RPMI8226 (cell line): ENCODE measurements around the gene DCAF8.
"Not testable (repeated sequence)": the region's sequence is repeated elsewhere in the genome, so short reads cannot be mapped to it uniquely, and the experiment has no call there.

Experiments used
- DNase-seq: peaks from one replicate; pipeline ENCODE4 v3.0.0-alpha.2; 2015

Gene DCAF8

DNA sequence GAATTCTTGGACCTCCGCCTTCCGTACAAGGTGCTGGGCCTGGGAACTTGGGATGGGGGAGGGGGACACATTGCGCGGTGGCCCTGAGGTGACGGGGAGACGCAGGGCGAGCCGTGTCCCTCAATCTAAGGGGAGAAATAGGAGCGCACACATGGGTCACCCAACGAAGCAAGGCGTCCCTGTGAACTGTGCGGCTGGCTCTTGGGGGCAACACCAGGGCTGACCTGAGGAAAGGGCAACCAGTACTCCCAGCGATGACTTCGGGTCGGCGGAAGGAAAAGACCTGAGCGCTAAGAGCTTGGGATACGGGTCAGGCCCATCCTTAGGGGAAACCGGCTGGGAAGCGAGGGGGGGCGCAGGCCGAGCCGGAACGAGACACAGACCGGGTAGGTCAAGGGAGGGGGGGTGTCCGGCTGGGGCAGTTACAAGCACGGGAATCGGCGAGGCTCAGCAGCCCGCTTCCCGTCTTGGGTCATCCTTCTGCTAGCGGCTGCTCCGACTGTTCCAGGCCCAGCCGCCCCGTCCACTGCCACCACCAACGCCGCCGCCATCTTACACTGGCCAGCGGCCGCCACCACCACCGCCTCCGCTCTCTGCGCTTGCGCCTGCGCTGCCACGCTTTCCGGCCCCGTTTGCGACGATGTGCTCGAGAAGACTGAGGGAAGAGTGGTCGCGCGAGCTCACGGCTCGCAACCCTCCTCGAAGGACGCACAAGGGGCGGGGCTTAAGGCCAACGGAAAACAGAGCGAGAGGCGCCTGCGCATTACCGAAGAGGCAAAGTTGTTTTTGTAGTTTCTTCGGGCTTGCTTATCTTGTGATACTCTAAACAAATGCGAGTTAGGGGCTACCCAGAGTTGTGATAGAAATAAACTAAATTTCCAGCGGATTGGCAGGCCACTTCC, at the start of gene DCAF8:
Gene DCAF8, minus strand, starts transcription at position 657 of the 902 bp plus-strand sequence. CDS start 18,541 bp downstream, outside the sequence.
- DNase-seq = peak; percentile 100

DNA sequence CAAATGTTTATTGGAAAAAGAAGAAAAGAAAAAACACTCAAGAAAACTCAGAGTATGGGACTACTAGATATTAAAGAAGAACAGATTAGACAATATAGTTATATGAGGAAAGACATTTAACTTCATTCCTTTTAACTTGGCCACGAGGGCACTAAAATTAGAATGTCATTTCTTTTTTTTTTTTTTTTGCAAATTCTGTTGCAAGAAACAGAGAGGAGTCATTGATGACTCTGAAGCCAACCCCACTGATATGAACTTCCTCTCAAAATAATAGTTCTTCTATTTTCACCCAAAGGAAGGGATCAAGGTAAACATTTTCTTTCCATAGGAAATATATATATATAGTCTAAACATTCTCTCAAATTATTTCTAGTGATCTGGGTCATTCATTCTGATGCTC, 47.2 kb upstream of the DCAF8 start:
- DNase-seq = no peak

DNA sequence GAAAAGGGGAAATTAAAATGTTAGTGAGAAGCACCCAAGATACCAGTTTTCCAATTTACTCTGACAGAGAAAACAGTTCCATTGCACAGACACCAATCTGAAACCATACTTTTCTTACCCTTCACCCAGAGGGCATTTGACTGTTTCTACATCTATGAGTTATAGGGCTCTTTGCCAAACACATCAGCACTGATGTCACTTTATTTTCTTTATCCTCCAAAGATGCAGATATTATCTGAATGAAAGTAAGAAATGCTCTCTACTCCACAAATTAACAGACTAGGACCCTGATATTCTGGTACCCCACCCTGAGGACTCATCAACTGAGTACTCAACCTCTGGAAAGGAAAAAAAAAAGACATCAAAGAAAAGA, 46.8 kb upstream of the DCAF8 start:
- DNase-seq = no peak

DNA sequence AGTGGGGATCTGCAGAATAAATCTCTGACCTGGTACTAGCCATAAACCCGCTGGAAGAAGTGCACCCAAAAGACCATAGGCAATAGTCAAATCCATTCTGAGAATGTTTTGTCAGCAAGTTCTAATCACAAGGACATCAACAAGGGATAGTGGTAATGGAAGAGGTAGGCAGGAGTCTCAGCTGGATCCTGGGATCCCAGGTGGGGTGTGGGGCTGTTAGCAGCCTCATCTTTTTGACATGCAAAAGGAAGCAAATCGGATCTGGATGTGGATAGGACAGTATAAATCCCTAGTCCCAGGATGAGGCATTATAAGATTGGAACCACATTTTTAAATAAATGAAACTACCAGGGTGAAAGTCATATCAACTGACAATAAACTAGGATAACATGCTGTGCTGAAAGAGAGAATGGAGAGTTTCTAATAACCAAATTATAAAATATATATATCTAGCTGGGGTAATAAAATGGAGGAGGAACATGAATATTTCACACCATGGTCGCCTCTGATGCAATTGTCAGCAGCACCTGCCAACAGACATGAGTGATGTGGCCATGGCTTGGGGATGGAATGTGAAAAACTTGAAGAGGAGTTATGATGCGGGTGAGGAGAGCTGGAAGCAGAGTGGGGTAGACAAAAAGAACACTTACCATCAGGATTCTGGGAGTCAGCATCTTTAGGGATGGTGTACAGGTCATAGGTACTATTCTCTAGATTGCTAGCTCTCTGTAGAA, 46.3 kb upstream of the DCAF8 start:
- no peak for DNase-seq

DNA sequence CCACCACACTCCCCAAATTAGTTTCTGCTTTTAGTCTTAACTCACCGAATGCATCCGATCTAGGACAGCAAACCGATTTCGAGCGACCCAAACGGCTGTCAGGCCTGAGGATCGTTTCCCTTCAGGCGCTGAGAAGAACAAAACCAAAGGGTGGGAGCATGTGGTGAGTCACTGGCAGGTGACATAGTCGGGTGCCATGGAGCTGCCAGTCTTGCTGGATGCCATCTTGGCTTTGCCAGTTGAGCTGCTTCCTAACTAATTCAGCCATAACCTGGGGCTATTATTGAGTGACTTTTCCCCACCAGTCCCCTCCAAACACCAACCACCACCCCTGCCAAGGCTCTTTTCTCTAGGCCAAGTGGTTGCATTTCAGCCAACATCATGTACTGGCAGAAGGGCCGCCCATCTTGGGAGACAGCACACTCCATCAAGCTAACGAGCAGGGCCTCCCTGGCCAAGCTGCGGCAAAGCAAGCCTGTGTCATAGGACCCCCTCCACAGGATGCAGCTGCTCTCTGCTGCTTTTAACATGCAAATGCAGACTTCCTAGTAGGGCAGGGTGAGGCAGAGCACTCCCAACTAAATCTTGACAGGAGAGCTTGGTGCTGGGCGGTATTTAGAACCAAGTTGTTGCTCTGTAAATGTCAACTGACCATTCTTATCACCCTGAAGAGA, 44.9 kb upstream of the DCAF8 start:
- no peak for DNase-seq

DNA sequence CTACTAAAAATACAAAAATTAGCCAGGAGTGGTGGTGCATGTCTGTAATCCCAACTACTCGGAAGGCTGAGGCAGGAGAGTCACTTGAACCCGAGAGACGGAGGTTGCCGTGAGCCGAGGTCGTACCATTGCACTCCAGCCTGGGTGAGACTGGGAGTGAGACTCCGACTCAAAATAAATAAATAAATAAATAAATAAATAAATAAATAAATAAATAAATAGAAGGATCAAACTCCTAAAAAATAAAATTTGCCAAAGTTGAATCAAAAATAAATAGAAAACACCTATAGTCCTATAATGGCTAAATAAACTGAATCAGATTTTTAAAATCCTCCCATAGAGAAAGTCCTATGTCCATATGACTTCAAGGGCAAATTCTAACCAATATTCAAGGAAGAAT, 37.8 kb upstream of the DCAF8 start:
- no peak for DNase-seq

DNA sequence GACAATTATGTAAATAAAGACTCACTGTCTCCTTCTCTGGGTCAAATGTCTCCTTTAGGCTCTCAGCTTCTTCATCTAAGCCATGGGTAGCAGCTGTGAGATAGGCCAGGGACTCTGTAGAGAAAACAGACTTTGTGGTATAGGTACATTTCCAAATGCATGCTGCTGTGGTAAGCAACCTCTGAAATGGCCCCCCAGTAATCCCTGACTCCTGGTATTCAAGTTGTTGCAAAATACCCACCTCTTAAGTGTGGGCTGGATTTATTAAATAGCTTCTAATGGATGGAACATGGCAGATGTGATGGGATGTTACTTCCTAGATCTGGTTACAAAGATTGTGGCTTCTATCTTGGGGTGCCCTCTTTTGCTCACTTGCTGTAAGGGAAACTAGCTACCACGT, 33.7 kb upstream of the DCAF8 start:
- no peak for DNase-seq

DNA sequence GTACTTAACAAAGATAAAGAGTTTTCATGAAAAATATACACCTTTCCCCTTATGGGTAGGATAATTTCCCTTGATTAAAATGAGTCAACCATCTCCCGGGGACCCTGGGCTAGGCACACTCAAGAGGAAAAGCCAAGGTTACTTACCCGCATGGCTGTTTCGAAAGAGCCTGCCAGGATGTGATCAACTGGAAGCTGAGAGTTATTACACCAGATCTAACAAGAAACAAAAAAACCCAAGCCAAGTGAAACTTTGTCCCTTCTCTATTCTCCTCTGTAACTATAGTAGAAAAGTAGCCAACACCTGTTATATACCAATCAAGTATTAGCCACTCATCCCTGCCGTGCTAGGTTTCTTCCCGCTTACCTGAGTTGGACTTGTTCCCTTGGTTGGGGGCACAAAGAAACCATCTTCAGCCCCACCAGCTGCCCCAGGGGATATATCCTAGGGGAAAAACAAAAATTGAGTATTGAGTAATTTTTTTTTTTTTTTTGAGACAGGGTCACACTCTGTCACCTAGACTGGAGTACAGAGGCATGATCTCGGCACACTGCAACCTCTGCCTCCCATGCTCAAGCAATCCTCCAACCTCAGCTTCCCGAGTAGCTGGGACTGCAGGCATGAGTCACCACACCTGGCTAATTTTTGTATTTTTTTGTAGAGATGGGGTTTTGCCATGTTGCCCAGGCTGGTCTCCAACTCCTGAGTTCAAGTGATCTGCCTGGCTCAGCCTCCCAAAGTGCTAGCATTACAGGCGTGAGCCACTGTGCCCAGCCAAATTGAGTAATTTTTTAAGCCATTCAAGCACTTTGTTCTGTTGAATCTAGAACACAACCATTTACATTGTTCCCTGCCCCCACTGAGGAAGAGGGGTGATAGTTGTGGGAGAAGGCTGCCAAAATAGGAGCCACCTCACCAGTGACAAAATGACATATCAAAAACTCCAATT, 30.9 kb upstream of the DCAF8 start:
- DNase-seq = no peak

DNA sequence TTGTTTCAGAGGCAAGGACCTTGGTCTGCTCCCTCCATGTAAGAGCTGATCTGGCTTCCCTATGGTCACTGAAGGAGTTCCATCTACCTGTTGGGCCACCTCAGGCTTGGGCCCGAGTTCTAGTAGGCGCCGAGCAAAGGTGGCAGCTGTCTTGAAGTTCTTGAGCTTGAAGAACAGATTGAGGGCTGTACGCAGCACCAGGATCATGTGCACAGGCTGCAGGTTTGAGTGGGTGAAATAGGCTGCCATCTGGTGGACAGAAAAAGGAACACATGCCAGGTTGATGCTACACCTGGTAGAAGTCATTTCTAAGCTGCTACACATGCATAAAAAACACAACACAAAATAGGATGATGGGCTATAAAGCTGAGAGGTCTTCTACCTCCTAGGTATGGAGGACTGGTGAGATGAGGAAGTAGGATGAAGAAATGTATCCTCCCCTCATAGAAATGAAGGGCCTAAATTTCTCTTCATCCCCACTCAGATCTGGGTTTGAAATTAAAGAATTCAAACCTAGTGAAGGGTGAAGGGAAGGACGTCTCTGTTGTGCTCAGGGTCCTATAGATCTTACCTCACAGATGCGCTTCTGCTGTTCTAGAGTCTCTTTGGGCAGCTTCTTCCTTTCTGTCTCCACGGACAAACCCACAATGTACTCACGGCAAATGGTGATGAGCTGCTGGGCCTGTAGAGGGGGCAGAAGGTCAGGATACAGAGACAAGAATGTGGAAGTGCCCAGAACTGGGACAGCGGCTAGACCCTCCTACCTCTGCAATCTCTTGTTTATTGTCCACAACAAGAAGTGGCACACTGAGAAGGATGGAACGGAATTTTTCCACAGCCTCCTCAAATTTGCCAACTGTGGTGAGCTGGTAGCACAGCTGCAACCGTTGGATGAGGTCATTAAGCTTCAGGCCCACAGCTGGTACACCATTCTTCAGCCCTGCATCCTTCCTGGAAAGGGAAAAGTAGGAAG, 29.2 kb upstream of the DCAF8 start:
- DNase-seq = peak; percentile 75

DNA sequence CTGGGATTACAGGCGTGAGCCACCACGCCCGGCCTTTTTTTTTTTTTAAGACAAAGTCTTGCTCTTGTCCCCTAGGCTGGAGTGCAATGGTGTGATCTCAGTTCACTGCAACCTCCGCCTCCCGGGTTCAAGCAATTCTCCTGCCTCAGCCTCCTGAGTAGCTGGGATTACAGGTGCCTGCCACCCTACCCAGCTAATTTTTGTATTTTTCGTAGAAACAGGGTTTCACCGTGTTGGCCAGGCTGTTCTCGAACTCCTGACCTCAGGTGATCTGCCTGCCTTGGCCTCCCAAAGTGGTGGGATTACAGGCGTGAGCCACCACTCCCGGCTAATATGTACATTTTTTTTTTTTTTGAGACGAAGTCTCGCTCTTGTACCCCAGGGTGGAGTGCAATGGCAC, 25.4 kb upstream of the DCAF8 start:
- DNase-seq = not testable (repeated sequence)

DNA sequence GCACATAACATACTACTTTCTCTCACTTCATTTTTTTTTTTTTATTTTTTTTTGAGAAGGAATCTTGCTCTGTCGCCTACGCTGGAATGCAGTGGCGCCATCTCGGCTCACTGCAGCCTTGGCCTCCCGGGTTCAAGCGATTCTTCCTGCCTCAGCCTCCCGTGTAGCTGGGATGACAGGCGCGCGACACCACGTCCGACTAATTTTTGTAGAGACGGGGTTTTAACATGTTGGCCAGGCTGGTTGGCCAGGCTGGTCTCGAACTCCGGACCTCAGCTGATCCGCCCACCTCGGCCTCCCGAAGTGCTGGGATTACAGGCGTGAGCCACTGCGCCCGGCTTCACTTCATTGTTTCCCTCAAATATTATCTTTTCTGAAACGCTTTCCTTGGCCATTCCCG, 23.2 kb upstream of the DCAF8 start:
- DNase-seq = no peak

DNA sequence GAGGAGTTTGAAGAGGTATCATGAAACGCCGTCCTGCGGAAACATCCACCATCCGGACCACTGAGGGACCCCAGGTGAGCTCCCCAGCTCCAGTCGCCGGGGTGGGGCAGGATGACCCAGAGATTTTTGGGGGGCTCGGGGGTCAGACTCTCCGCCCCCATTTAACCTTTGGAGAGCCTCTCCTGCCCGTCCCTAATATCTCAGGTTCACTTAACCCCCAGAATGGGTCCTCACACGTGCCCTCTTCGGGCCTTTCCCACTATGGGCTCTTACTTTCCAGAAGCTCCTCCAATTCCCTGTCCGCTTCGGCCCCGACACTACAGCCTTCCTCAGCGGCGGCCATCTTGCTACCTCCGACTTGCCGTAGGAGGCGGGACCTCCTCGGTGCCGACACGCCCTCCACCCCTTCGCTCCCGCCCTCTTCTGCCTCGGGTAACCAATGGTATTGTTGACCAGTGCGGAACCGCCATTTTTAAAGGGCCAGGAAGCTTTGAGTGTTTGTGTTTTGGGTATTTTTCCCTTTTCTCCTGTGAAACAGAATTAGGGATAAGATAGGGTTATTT, 22.5 kb upstream of the DCAF8 start, which contains the start of gene PEX19:
Gene PEX19, minus strand, starts transcription at position 352 of the 563 bp plus-strand sequence. Its CDS starts 9 bp downstream, at position 343.
- DNase-seq = peak; percentile 96

DNA sequence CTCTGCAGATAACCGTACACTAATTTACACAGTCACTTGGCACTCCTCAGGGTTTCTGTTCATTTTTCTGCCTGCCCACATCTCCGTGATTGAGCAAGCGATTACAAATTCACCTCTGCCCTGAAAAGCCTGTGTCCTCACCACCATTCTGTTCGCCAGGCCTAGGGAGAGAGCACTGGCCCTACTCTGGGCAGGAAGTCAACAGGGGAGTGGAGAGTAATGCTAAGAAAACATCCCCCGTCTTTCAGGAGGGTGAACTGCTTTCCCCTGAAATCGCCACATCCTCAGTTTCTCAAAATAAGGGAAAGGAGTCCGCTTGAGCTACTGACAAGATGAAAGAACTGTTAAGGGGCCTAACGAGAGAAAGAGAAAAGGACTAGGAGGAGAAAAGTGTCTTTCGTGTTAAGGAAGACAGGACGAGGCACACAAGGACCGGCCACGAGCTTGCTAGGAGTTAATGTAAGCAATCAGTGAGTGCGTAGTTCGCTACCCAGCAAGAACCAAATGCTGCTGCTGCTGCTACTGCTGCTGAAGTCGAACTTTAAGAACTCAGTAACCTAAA, 22.0 kb upstream of the DCAF8 start:
- peak; percentile 37 for DNase-seq

DNA sequence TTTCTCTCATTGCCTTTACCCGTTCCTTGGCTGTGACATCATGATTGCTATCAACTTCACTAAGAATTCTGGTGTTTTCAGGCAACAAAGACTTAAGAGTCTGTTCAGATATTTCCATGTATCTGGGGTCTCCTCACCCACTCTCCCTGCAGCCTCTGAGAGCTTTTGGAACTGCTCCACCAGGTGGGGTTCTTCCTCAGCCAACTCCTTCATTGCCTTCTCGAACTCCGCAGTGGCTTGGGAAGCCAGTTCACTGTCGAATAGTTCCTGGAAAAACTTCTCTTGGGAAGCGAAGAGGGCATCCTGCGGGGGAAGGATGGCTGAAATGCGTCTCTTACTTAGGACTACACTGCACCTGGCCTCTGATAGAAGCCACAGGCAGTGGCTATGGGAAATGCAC, 20.5 kb upstream of the DCAF8 start:
- no peak for DNase-seq

DNA sequence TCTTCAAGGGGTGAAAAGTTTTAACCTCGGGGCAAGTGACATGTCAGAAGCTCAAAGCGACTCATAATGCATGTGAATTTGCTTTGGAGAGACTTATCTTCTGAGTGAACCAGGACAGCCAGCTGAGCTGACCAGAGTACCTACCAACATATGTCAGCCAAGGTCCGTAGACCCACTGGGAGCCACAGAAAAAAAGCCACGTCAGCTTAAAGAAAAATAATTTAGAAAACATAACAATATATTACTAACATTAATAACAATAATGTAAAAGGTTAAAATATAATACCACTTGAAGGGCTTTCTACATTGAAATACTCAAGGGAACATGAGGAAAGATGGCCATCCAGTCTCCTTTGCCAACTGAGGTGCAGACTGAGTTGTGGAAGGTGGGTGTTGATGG, 15.6 kb upstream of the DCAF8 start:
- DNase-seq = no peak

DNA sequence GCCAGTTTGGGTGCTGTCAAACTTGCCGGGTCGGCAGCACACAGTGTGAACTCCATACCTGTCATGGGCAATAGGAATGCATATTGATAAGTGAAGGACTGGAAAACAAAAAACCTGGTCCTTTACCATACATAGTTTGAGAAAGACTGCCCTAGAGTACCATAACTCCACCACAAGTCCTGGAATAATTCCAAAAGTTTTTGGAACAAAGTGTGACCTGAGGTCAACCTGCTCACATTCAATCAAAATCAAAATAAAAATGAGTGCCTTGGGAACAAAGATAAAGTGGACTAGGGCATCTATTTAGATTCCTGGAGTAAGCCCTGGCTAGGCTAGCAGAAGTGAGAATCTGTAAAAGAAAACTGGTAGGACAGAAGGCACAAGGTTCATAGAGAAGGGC, 15.0 kb upstream of the DCAF8 start:
- no peak for DNase-seq

DNA sequence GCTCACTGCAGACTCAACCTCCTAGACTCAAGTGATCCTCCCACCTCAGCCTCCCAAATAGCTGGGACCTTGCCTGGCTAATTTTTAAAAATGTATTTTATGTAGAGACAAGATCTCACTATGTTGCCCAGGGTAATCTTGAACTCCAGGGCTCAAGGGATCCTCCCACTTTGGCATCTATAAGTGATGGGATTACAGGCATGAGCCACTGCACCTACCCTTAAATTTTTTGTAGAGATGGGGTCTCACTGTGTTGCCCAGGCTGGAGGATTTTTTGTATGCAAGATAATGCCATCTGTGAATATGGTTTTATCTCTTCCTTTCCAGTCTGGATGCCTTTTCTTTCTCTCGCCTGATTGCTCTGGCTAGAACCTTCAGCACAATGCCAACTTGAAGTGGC, 8.7 kb upstream of the DCAF8 start:
- no peak for DNase-seq

DNA sequence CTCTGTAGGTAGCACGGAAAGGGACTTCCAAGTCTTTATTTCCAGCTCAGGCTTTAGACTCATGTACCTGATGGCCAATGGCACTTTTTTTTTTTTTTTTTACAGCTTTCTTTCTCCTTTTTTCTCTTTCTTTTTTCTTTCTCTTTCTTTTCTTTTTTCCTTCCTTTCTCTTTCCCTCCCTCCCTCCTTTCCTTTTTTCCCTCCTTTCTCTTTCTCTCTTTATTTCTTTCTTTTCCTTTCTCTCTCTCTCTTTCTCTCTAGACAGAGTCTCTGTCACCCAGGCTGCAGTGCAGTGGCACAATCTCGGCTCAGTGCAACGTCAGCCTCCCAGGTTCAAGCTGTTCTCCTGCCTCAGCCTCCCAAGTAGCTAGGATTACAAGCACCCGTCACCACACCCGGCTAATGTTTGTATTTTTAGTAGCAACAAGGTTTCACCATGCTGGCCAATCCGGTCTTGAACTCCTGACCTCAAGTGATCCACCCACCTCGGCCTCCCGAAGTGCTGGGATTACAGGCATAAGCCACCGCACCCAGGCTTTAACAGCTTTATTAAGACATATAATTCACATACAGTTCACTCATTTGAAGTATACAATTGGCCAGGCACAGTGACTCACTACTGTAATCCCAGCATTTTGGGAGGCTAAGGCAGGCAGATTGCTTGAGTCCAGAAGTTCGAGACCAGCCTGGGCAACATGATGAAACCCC, 5.1 kb upstream of the DCAF8 start:
- DNase-seq = no peak

DNA sequence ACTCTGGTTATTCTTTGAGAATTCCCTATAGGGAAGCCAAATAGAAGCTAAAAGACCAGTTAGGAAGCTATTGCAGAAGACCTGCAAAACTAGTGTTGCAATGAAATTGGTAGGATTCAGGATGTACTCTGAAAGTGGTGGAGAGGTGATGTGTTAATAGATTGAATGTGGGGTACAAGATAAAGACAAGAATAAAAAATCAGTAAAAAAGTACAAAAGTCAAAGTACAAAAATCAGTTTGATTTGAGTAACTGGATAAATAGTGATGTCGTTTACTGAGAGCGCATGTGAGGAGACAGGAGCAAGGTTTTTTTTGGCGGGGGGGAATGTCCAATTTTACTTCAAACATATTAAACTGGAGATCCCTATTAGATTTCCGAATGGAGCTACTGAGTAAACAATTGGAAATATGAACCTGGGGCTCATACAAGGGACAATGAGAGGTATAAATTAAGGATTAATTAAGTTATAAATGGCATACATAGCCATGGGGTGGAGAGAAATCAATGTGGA, 2.5 kb upstream of the DCAF8 start:
- no peak for DNase-seq

DNA sequence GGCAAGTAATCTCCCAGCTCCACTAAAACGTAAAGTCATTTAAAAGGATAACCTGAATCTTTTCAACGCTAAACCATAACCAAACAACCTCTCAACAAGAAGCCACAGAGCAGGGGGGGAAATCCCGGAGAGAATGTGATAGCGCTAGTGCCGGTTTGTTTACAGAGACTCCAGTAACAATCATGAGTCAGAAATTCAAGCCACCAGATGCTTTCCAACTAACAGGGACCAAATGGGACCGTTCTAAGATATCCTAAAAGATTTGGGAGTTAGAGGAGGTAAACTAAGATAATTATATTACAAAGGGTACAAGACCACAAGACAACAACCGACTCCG, 825 bp downstream of the DCAF8 start:
- peak; percentile 60 for DNase-seq
